GM12892 (cell line): ENCODE results near the gene ZNF710.

ENCODE experiments used
- POLR2A ChIP-seq: IDR thresholded peaks from 2 replicates; pipeline ENCODE4 v1.6.1; 2011; ENCODE audit warnings: low read depth, low read length, control low read depth
- POLR2AphosphoS5 ChIP-seq: IDR thresholded peaks from 2 replicates; pipeline ENCODE4 v1.6.1; 2011; ENCODE audit warnings: low read depth, low read length, control low read depth

DNA sequence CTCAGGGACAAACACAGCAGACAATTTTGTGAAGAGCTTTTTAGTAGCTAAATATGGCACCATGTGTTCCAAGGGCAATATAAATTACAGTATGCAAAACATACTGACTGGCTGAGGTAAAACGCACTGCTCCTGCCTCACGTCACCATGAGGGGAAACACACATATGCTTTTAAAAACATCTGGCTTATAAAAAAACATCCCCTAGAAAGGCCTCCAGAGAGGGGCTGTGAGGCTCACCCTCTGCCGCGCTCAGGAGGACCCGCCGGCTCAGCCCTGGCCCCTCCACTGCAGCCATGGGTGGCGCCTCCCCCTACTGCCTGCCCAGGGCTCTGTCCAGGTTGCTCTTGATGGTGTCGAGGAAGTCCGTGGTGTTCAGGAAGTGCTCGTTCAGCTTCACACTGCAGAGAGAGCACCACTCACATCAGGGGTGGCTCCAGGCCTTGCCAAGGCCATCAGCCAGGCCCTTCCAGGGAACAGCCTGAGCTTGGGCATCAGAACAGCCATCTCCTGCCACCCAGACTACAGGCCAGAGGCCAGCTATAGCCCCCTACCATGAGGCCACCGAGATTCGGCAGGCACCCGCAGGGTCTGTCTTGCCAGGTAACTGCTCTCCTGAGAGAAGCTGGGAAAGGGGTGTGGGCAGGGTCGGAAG is 83.0 kb downstream of the ZNF710 start:
- TF ChIP-seq POLR2A, result no peak
- no peak for TF ChIP-seq POLR2AphosphoS5
